Spleen (tissue), 11 donors: ENCODE results near the gene DHRSX. TPM values are rescaled to one million over a fixed set of nuclear protein-coding genes. Genes with fewer than 3 reads are reported as not detected.
"Not testable (repeated sequence)": the region's sequence is repeated elsewhere in the genome, so short reads cannot be mapped to it uniquely, and the experiment has no call there.

Source experiments
- DNase-seq: peaks from one replicate; pipeline ENCODE4 v3.0.0-alpha.2; 2020
- H3K27ac ChIP-seq, 8 donors: fragments of 200-600 bp; sonication (generic) in 7 of 8; 1 replicate in 4 of 8; 2 replicates in 4 of 8; pipeline versions ENCODE4 v1.5.0 to v1.8.0; 2016 to 2021; ENCODE audit warnings: inconsistent platforms in 4 of 8, mild to moderate bottlenecking in 4 of 8, moderate library complexity in 1 of 8
- H3K27me3 ChIP-seq, 7 donors: fragments of 200-600 bp; sonication (generic) in 6 of 7; replicated peaks in 1 of 7; 1 replicate in 4 of 7; 2 replicates in 3 of 7; pipeline versions ENCODE4 v1.5.0 to v1.8.0; 2016 to 2021; ENCODE audit warnings: inconsistent platforms in 3 of 7, mild to moderate bottlenecking in 1 of 7
- H3K36me3 ChIP-seq, 6 donors: fragments of 200-600 bp; sonication (generic) in 5 of 6; 1 replicate in 4 of 6; 2 replicates in 2 of 6; pipeline versions ENCODE4 v1.5.0 to v1.8.0; 2016 to 2021; ENCODE audit warnings: inconsistent platforms in 2 of 6
- H3K4me1 ChIP-seq, 6 donors: fragments of 200-600 bp; sonication (generic) in 5 of 6; 1 replicate in 3 of 6; 2 replicates in 3 of 6; pipeline versions ENCODE4 v1.5.0 to v1.8.0; 2016 to 2021; ENCODE audit warnings: inconsistent platforms in 3 of 6
- H3K4me3 ChIP-seq, 8 donors: fragments of 200-600 bp; sonication (generic) in 7 of 8; 1 replicate in 4 of 8; 2 replicates in 4 of 8; pipeline versions ENCODE4 v1.5.0 to v1.8.0; 2016 to 2021; ENCODE audit warnings: inconsistent platforms in 4 of 8, mild to moderate bottlenecking in 4 of 8, moderate library complexity in 2 of 8
- H3K9me3 ChIP-seq, 8 donors: fragments of 200-600 bp; sonication (generic) in 7 of 8; 1 replicate in 4 of 8; 2 replicates in 4 of 8; pipeline versions ENCODE4 v1.5.0 to v1.8.0; 2016 to 2021; ENCODE audit warnings: inconsistent platforms in 4 of 8
- POLR2A ChIP-seq, 3 donors: fragments of 450-650 bp; IDR thresholded peaks; one replicate each; pipeline ENCODE4 v1.5.1; 2017; ENCODE audit warnings: antibody characterized with exemption in 3 of 3, mild to moderate bottlenecking in 1 of 3
- POLR2AphosphoS5 ChIP-seq, 3 donors: sonication (generic); formaldehyde crosslinking; IDR thresholded peaks; one replicate each; pipeline ENCODE4 v1.5.1; 2017; ENCODE audit warnings: antibody characterized with exemption in 3 of 3
- WGBS, 5 donors: extraction: QIAGEN DNeasy Blood & Tissue Kit in 3 of 5; methylation state at CpG; one replicate each; pipeline versions ENCODE4 v1.1.5 to v1.1.7; 2013 to 2018; 5-methylcytosine and 5-hydroxymethylcytosine counted together
- intact Hi-C: fragments of 100-400 bp; cut with DNase I; formaldehyde crosslinking; loops from one replicate; pipeline ENCODE4 v1.15.0; 2023; ENCODE audit warnings: low total_unique reads
- polyA plus RNA-seq, 3 donors: library from polyadenylated mRNA; stranded (reverse); fragments of 200-250 nt; gene quantifications; one replicate each; pipeline ENCODE4 v1.2.1, GENCODE V29; 2013
- total RNA-seq, 7 donors: library from RNA; depleted of rRNA in 3 of 7; stranded (reverse); fragments of >200 nt in 3 of 7; fragmentation: NEBNext Ultra II Directional in 4 of 7; extraction: Animal tissue kit (Norgen Biotek cat#: 25700) in 4 of 7; gene quantifications; one replicate each; pipeline versions ENCODE4 v1.1.0 to v1.2.1, GENCODE V29; 2016 to 2021
- TF ChIP-seq, protein P1 (sequence below), 11 experiments: fragments of 200-600 bp in 7 of 11; fragments of 450-650 bp in 4 of 11; sonication (generic) in 4 of 11; IDR thresholded peaks in 8 of 11; conservative IDR thresholded peaks in 3 of 11; 1 replicate in 7 of 11; 2 replicates in 4 of 11; pipeline versions ENCODE4 v1.4.0 to v1.8.0; 2016 to 2021; ENCODE audit warnings: antibody characterized with exemption in 11 of 11, inconsistent platforms in 4 of 11, mild to moderate bottlenecking in 1 of 11
- donor health status: healthy with polysubstance abuse.
- donor health status: DM: no; HTN: no; CAD: no; lungs with moderate emphysema.
- donor health status: DM: no; HTN: no; CAD: no.
- donor health status: Bipolar disorder and iron deficiency.
- donor health status: healthy.
- donor health status: DM: no; HTN: no; CAD: no.
- donor health status: DM: yes; HTN: yes; CAD: no.

The DHRSX gene
- total and polyA plus RNA-seq, 10 donors, result 5.5 to 29.6 (median 23.2) TPM

DNA sequence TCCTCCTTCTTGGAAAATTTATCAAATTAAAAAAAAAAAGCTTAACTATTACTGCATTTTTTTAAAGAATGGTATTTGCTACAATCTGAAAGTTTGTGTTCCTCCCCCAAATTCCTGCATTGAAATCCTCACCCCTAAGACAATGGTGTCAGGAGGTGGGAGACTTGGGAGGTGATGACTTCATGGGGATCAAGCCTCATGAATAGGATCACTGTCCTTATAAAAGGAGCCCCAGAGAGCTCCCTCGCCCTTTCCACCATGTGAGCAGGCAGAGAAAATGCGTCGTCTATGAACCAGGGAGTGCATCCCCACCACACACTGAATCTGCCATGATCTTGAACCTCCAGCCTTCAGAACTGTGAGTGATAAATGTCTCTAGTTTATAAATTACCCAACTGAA, 38.0 kb downstream of the DHRSX start:
- no peak for TF ChIP-seq POLR2AphosphoS5 (IDR thresholded peaks at IDR 0.05)
- no peak for TF ChIP-seq POLR2A (IDR thresholded peaks at IDR 0.05)
- TF ChIP-seq, protein P1, sequence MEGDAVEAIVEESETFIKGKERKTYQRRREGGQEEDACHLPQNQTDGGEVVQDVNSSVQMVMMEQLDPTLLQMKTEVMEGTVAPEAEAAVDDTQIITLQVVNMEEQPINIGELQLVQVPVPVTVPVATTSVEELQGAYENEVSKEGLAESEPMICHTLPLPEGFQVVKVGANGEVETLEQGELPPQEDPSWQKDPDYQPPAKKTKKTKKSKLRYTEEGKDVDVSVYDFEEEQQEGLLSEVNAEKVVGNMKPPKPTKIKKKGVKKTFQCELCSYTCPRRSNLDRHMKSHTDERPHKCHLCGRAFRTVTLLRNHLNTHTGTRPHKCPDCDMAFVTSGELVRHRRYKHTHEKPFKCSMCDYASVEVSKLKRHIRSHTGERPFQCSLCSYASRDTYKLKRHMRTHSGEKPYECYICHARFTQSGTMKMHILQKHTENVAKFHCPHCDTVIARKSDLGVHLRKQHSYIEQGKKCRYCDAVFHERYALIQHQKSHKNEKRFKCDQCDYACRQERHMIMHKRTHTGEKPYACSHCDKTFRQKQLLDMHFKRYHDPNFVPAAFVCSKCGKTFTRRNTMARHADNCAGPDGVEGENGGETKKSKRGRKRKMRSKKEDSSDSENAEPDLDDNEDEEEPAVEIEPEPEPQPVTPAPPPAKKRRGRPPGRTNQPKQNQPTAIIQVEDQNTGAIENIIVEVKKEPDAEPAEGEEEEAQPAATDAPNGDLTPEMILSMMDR (IDR thresholded peaks at IDR 0.05 in 8 of 11, conservative IDR thresholded peaks at IDR 0.05 in 3 of 11), result no peak

DNA sequence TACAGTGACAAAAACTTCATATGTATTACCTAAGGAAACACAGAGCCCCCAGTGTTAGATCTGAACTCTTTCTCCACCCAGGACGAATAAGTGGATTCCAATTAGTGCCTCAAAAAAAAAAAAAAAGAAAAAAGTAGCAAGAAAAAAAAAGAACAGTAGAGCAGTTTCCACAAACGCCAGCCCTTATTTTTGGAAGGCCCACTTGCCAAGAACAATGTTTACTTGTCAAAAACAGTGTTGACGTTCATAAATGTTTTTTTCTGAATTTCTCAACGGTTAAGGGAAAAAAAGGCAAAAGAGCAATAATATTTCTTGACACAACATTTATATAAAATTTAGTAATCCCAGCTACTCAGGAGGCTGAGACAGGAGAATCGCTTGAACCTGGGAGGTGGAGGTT, 38.7 kb downstream of the DHRSX start:
- Histone ChIP-seq H3K4me3 (no peak overlapping the region), H3K27me3 (no peaks in the 10 kb centered on the region), H3K9me3 (peaks cover 0 to 11% (median 3%) of the 10 kb centered on the region in 8 donors), H3K36me3 (peaks cover 0 to 11% (median 0%) of the 10 kb centered on the region in 6 donors), H3K4me1 (no peaks in the 10 kb centered on the region), H3K27ac (no peak overlapping the region)
- 81 to 91% (median 87%) methylated on average over 5 of the region's 5 CpGs for WGBS, 5 donors
- TF ChIP-seq POLR2AphosphoS5 (IDR thresholded peaks at IDR 0.05), result no peak
- TF ChIP-seq, protein P1 (IDR thresholded peaks at IDR 0.05 in 8 of 11, conservative IDR thresholded peaks at IDR 0.05 in 3 of 11), result no peak
- no peak for TF ChIP-seq POLR2A (IDR thresholded peaks at IDR 0.05)
- no peak for DNase-seq
- intact Hi-C loops, result no loop called here

More for the DNA sequence above, 38.0 kb downstream of the DHRSX start:
- Histone ChIP-seq H3K27ac (no peak overlapping the region), H3K27me3 (no peaks in the 10 kb centered on the region), H3K4me3 (no peak overlapping the region), H3K36me3 (peaks cover 0 to 7% (median 0%) of the 10 kb centered on the region in 6 donors), H3K4me1 (no peaks in the 10 kb centered on the region), H3K9me3 (peaks cover 0 to 10% (median 3%) of the 10 kb centered on the region in 8 donors)
- DNase-seq, result no peak
- WGBS, 5 donors, result 89 to 97% (median 92%) methylated on average over 3 of the region's 3 CpGs
- intact Hi-C loops, result no loop called here

- DNase-seq, result no peak
- intact Hi-C loops, result no loop called here
- Histone ChIP-seq H3K9me3 (peaks cover 0 to 11% (median 3%) of the 10 kb centered on the region in 8 donors), H3K36me3 (peaks cover 0 to 11% (median 0%) of the 10 kb centered on the region in 6 donors), H3K4me3 (no peak overlapping the region), H3K4me1 (no peaks in the 10 kb centered on the region), H3K27ac (no peak overlapping the region), H3K27me3 (no peaks in the 10 kb centered on the region)
- no peak for TF ChIP-seq POLR2A (IDR thresholded peaks at IDR 0.05)
- no peak for TF ChIP-seq POLR2AphosphoS5 (IDR thresholded peaks at IDR 0.05)
- TF ChIP-seq, protein P1 (IDR thresholded peaks at IDR 0.05 in 8 of 11, conservative IDR thresholded peaks at IDR 0.05 in 3 of 11), result no peak
- WGBS, 5 donors, result 90 to 94% (median 93%) methylated on average over 8 of the region's 8 CpGs
These were observed 39.1 kb downstream of the DHRSX start for GRCh38 chrX:2461711-2462016.

DNA sequence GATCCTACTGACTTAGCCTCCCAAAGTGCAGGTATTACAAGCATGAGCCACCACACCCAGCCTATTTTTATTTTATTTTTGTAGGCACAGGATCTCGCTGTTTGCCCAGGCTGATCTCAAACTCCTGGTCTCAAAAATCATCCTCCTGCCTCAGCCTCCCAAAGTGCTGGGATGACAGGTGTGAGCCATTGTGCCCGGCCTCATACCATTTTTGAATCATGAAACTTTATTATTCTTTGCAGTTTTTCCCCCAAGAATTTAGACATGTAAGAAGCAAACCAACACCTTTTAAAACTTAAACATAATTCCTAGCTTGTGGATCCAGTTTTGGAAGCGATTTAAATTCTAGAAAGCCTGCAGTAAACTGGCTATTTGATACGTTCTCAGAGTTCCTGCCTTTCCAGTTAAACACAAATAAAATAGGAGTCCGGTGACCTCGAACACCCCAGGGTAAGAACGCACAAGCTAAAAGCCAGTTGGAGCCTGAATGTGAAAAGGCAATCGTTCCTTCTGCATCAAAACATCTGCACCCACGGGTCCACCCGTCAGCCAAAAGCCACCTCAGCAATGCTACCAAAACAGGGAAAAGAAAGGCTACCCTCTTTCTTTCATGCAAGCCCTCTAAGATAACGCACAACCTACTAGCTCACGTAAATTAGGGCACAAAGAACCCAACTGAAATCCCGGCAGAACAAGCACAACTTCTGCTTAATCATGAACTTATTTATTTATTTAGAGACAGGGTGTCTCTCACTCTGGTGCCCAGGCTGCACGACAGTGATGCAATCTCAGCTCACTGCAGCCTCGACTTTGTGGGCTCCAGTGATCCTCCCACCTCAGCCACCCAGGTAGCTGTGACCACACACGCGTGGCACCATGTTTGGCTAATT, 39.7 kb downstream of the DHRSX start:
- peaks cover 0 to 11% (median 0%) of the 10 kb centered on the region in 6 donors for H3K36me3 ChIP-seq
- DNase-seq, H3K4me1 ChIP-seq, H3K27ac ChIP-seq, intact Hi-C loops, H3K27me3 ChIP-seq, H3K4me3 ChIP-seq: not testable (repeated sequence)
- H3K9me3 ChIP-seq, result peaks cover 0 to 11% (median 3%) of the 10 kb centered on the region in 8 donors
- WGBS, 5 donors, result 78 to 89% (median 84%) methylated on average over 16 to 17 of the region's 17 CpGs

DNA sequence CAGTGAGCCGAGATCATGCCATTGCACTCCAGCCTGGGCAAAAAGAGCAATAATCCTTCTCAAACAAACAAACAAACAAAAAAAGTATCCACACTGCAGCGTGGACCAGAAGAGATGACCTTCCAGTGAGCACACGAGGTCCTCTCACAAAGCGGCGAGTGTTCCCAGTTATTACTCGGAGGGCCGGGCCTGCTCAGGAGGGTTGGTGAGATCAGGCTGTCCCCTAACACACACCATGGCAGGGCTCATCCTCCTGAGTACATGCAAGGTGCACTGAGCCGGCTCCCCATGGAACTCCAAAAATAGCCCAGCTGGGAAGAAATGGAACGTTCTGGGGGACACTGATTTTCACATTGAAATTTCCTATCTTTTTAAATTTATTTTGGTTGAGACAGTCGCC, 40.7 kb downstream of the DHRSX start:
- intact Hi-C loops, H3K4me3 ChIP-seq, DNase-seq, H3K27me3 ChIP-seq, H3K27ac ChIP-seq, H3K4me1 ChIP-seq: not testable (repeated sequence)
- peaks cover 0 to 11% (median 0%) of the 10 kb centered on the region in 6 donors for H3K36me3 ChIP-seq
- H3K9me3 ChIP-seq, result peaks cover 0 to 11% (median 3%) of the 10 kb centered on the region in 8 donors
- WGBS, 5 donors, result 84 to 96% (median 92%) methylated on average over 10 of the region's 10 CpGs
